H7 (cell line): ENCODE data around the gene CUBN. TPM values are rescaled to one million over a fixed set of nuclear protein-coding genes. Genes with fewer than 3 reads are reported as not detected.

Experiments
- DNase-seq: peaks from one replicate; pipeline ENCODE4 v3.0.0; 2012
- H3K27me3 ChIP-seq: 2 replicates; pipeline ENCODE4 v1.6.0; 2011; ENCODE audit warnings: mild to moderate bottlenecking, low read length; ENCODE audit not compliant: control insufficient read depth, insufficient read depth
- H3K36me3 ChIP-seq: replicated peaks from 2 replicates; pipeline ENCODE4 v1.5.1; 2011; ENCODE audit warnings: low read length; ENCODE audit not compliant: control insufficient read depth, insufficient read depth
- H3K4me3 ChIP-seq: 2 replicates; pipeline ENCODE4 v1.5.1; 2011; ENCODE audit warnings: low read depth, mild to moderate bottlenecking, control low read depth, low read length, moderate library complexity; ENCODE audit not compliant: insufficient read depth
- total RNA-seq: library from RNA; depleted of rRNA; stranded (reverse); fragments of >200 nt; shearing (Covaris generic); gene quantifications from 2 replicates; pipeline ENCODE4 v1.2.3, GENCODE V29; 2014

CUBN gene
- total RNA-seq, 1 experiment from 2014 or later, result 0.10 TPM

- Histone ChIP-seq H3K4me3 (no peak overlapping the region), H3K36me3 (no peaks in the 10 kb centered on the region), H3K27me3 (no peaks in the 10 kb centered on the region)
- DNase-seq, result no peak
These were observed 224.3 kb downstream of the CUBN start for GRCh38 chr10:16905320-16905719.

- Histone ChIP-seq H3K27me3 (no peaks in the 10 kb centered on the region), H3K36me3 (no peaks in the 10 kb centered on the region), H3K4me3 (no peak overlapping the region)
- DNase-seq, result no peak
These were observed 225.0 kb downstream of the CUBN start for GRCh38 chr10:16904639-16905061.

DNA sequence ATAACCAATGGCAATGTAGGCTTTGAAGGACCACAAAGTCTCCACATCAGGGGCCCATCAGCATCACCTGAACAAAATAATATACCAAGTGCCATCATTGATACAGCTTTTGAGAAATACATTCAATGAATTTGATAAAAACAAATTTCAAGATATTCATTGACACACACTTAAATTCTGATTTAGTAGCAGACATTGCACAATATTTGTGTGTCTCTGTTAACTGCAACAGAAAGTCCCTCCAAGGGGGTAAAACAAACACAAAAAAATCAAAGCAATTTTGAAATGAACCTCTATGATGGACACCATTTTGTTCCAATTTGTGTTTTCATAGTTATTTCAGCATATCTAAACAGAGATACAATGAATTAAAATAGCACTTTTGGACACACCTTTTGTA is 225.6 kb downstream of the CUBN start:
- Histone ChIP-seq H3K4me3 (no peak overlapping the region), H3K36me3 (no peaks in the 10 kb centered on the region), H3K27me3 (no peaks in the 10 kb centered on the region)
- DNase-seq, result no peak

- H3K4me3 ChIP-seq, result no peak overlapping the region
- no peak for DNase-seq
- no peaks in the 10 kb centered on the region for H3K36me3 ChIP-seq
- no peaks in the 10 kb centered on the region for H3K27me3 ChIP-seq
These were observed 227.0 kb downstream of the CUBN start for GRCh38 chr10:16902606-16903005.

GRCh38 chr10:16901106-16901505 is 228.5 kb downstream of the CUBN start:
- DNase-seq, result no peak
- no peak overlapping the region for H3K4me3 ChIP-seq
- H3K27me3 ChIP-seq, result no peaks in the 10 kb centered on the region
- no peaks in the 10 kb centered on the region for H3K36me3 ChIP-seq

GRCh38 chr10:16896993-16897392 is 232.6 kb downstream of the CUBN start:
- H3K36me3 ChIP-seq, result no peaks in the 10 kb centered on the region
- no peaks in the 10 kb centered on the region for H3K27me3 ChIP-seq
- DNase-seq, result no peak
- no peak overlapping the region for H3K4me3 ChIP-seq

DNA sequence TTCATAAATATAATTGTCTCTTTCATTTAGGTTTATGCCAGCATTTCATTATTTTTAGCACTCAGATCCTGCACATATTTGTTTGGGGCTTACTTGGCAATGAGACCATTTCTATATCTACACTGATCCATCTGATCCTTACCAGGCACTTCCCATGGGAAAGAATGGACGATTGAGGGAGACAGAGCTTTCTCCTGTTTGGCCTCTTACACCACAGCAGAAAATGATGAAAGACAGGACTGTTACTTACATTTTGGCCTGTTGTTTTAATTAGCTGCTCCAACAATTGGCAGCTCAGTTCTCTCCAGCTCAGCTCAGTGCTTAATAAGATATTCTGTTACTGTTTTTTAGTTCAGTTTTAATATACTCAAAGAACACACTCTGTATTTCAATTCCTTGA is 234.8 kb downstream of the CUBN start:
- no peak for DNase-seq
- H3K36me3 ChIP-seq, result no peaks in the 10 kb centered on the region
- no peak overlapping the region for H3K4me3 ChIP-seq
- H3K27me3 ChIP-seq, result no peaks in the 10 kb centered on the region

DNA sequence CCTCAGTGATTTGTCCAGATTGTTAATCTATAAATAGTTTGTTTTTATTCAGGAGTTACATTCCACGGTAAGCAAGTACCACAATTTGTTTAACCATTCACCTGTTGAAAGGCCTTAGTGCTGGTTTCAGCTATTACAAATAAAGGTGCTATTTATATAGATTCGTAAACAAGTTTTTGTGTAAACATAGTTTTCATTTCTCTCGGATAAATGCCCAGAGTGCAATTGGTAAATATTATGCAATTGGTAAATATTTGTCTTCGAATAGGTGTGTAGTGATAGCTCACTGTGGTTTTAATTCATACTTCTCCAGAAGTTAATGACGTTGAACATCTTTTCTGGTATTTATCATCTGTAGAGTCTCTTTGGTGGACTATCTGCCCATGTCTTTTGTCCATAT is 235.9 kb downstream of the CUBN start:
- Histone ChIP-seq H3K4me3 (no peak overlapping the region), H3K36me3 (no peaks in the 10 kb centered on the region), H3K27me3 (no peaks in the 10 kb centered on the region)
- no peak for DNase-seq

DNA sequence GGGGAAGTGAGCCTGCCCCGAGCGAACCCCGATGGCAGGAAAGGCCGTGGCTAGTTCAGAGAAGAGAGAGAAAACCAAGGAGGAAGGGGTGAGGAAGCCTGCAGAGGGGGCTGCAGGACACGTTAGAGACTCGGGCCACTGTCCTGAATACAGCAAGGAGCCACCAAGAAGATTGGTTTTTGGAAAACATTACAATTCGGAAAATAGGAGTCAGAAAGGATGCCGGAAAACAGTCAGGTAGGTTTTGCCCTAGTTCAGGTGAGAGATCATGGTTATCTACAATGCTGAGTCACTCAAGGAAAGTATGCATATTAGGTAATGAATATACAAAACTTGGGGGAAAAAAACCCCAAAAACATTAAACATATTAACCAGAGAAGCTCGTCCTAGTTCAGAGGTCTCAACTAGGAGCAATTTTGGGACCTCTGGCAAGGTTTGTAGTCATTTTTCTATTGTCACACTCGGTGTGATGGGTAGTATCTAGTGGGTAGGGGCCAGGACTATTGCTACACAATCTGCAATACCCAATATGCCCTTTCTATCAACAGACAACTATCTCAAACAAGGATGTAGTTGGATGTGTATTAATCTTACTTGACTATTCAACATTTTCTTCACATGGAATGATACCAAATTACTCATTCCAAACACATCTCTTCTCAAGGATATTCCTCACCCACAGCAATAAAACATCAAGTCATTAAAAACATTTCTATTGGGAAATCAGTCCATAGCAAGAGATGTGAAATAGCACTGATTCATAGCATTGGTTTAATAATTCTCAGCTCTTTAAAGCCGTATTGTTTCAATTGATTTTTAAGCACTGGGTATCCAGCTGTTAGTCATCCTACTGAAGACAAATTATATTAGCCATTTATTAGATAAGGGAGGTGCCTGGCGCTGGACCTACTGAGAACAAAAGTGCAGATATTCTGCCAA is 238.0 kb downstream of the CUBN start:
- peak; percentile 54 for DNase-seq
- Histone ChIP-seq H3K4me3 (peak overlapping the region; percentile 14), H3K27me3 (no peaks in the 10 kb centered on the region), H3K36me3 (no peaks in the 10 kb centered on the region)

- Histone ChIP-seq H3K36me3 (no peaks in the 10 kb centered on the region), H3K4me3 (no peak overlapping the region), H3K27me3 (no peaks in the 10 kb centered on the region)
- DNase-seq, result no peak
These were observed 238.9 kb downstream of the CUBN start for GRCh38 chr10:16890691-16891090.

GRCh38 chr10:16887565-16887964 is 242.0 kb downstream of the CUBN start:
- no peak for DNase-seq
- Histone ChIP-seq H3K36me3 (no peaks in the 10 kb centered on the region), H3K27me3 (no peaks in the 10 kb centered on the region), H3K4me3 (no peak overlapping the region)

DNA sequence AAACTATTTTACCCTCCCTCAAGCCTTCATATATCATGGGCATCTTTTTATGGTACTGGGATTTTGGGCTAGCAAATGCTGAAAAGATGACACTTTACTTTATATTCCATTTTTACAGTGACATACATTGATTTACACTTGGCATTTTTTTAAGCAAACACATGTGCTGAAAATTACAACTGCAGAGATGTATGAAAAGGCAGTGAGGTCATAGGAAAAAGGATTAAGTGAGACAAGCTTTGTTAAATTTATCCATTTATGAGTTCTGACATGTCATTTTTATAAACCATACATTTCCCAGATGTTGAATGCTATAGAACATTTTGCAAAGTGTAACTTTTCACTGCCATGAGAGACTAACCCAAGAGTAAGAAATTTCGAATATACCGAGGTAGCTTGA is 243.6 kb downstream of the CUBN start:
- H3K36me3 ChIP-seq, result no peaks in the 10 kb centered on the region
- DNase-seq, result no peak
- no peaks in the 10 kb centered on the region for H3K27me3 ChIP-seq
- H3K4me3 ChIP-seq, result no peak overlapping the region

DNA sequence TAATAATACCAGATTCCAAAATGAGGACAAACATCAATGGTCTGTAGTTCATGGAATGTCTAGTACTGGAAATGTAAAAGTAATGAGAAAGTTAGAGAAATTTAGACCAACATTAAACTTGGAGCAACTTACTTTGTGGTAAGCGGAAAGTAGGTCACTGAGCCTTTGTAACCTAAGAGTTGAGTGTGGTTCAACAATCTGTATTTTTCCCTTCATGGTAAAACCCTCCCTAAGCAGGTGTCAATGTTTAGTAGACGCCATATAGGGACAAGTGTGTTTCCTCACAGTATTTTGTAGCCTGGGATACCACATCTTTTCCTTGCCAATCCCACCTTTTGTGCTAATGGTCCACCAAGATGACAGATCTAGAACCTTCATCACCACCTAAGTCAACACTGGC is 245.1 kb downstream of the CUBN start:
- Histone ChIP-seq H3K4me3 (no peak overlapping the region), H3K27me3 (no peaks in the 10 kb centered on the region), H3K36me3 (no peaks in the 10 kb centered on the region)
- no peak for DNase-seq

GRCh38 chr10:16883084-16883483 is 246.5 kb downstream of the CUBN start:
- no peaks in the 10 kb centered on the region for H3K36me3 ChIP-seq
- H3K4me3 ChIP-seq, result no peak overlapping the region
- no peak for DNase-seq
- H3K27me3 ChIP-seq, result no peaks in the 10 kb centered on the region

- Histone ChIP-seq H3K27me3 (no peaks in the 10 kb centered on the region), H3K4me3 (no peak overlapping the region), H3K36me3 (no peaks in the 10 kb centered on the region)
- DNase-seq, result no peak
These were observed 259.3 kb downstream of the CUBN start for GRCh38 chr10:16870331-16870730.
